SK-N-SH (cell line): Measurements from ENCODE around the gene RASL10A. TPM values are rescaled to one million over a fixed set of nuclear protein-coding genes. Genes with fewer than 3 reads are reported as not detected.

Source experiments
- CTCF ChIA-PET: fragments of 300-600, 350-600 bp; formaldehyde crosslinking; extraction: SDS; loops from one replicate; lab custom pipeline; 2021; lab: Yijun Ruan, JAX
- POLR2A ChIA-PET: fragments of 350-600 bp; sonication (Branson Sonifier 250); formaldehyde crosslinking; extraction: SDS; loops from one replicate; lab custom pipeline; 2020; ENCODE audit warnings: antibody characterized with exemption, inconsistent platforms; lab: Yijun Ruan, JAX
- DNase-seq: peaks from one replicate; pipeline ENCODE4 v3.0.0; 2012
- H2AFZ ChIP-seq: fragments of 200-600 bp; sonication (generic); 2 replicates; pipeline ENCODE4 v1.8.1; 2016; ENCODE audit warnings: antibody characterized with exemption, mild to moderate bottlenecking, low read depth
- H3F3A ChIP-seq: fragments of 200-600 bp; sonication (generic); replicated peaks from 2 replicates; pipeline ENCODE3; 2016; ENCODE audit warnings: antibody characterized with exemption, mild to moderate bottlenecking; ENCODE audit not compliant: insufficient read depth
- H3K27ac ChIP-seq, 2 experiments: fragments of 200-500 bp in 1 of 2; fragments of 200-600 bp in 1 of 2; sonication (Bioruptor generic) in 1 of 2; sonication (generic), shearing (Covaris generic) in 1 of 2; 2 replicates each; pipeline versions ENCODE4 v1.5.1 to v1.6.1; 2014 to 2016; ENCODE audit warnings: low read depth in 2 of 2, inconsistent platforms in 1 of 2, low read length in 1 of 2, mild to moderate bottlenecking in 1 of 2, mixed read lengths in 1 of 2
- H3K27me3 ChIP-seq: fragments of 200-600 bp; sonication (generic), shearing (Covaris generic); 2 replicates; pipeline ENCODE4 v1.6.1; 2016; ENCODE audit warnings: mixed run types; ENCODE audit not compliant: insufficient read depth
- H3K36me3 ChIP-seq, 2 experiments: fragments of 200-500 bp in 1 of 2; fragments of 200-600 bp in 1 of 2; sonication (Bioruptor generic) in 1 of 2; sonication (generic) in 1 of 2; replicated peaks in 1 of 2; 2 replicates each; pipeline versions ENCODE3 to v1.5.1; 2014 to 2016; ENCODE audit warnings: low read length in 1 of 2, mild to moderate bottlenecking in 1 of 2; ENCODE audit not compliant: insufficient read depth in 2 of 2, control insufficient read depth in 1 of 2
- H3K4me1 ChIP-seq, 2 experiments: fragments of 200-500 bp in 1 of 2; fragments of 200-600 bp in 1 of 2; sonication (Bioruptor generic) in 1 of 2; sonication (generic), shearing (Covaris generic) in 1 of 2; 2 replicates each; pipeline versions ENCODE4 v1.5.1 to v1.6.1; 2014 to 2016; ENCODE audit warnings: low read depth in 1 of 2, low read length in 1 of 2, mixed run types in 1 of 2; ENCODE audit not compliant: insufficient read depth in 2 of 2, control insufficient read depth in 1 of 2
- H3K4me2 ChIP-seq: fragments of 200-600 bp; sonication (generic), shearing (Covaris generic); 2 replicates; pipeline ENCODE4 v1.6.1; 2017; ENCODE audit warnings: mixed run types
- H3K4me3 ChIP-seq, 2 experiments: fragments of 200-500 bp in 1 of 2; fragments of 200-600 bp in 1 of 2; sonication (Bioruptor generic) in 1 of 2; sonication (generic), shearing (Covaris generic) in 1 of 2; 2 replicates each; pipeline versions ENCODE4 v1.5.1 to v1.8.1; 2014 to 2016; ENCODE audit warnings: low read depth in 2 of 2, inconsistent platforms in 1 of 2, low read length in 1 of 2, mild to moderate bottlenecking in 1 of 2, mixed read lengths in 1 of 2, moderate library complexity in 1 of 2
- H3K79me2 ChIP-seq: fragments of 200-600 bp; sonication (generic); 2 replicates; pipeline ENCODE4 v1.8.1; 2017; ENCODE audit warnings: mild to moderate bottlenecking; ENCODE audit not compliant: insufficient read depth
- H3K9ac ChIP-seq: fragments of 200-600 bp; sonication (generic); 2 replicates; pipeline ENCODE4 v1.6.1; 2017; ENCODE audit warnings: mixed run types
- H3K9me2 ChIP-seq: fragments of 200-600 bp; sonication (generic); 2 replicates; pipeline ENCODE4 v1.6.1; 2017; ENCODE audit warnings: mixed run types
- H3K9me3 ChIP-seq: fragments of 200-600 bp; sonication (generic); 2 replicates; pipeline ENCODE4 v1.6.1; 2017; ENCODE audit warnings: mixed run types, mild to moderate bottlenecking, moderate library complexity
- H4K20me1 ChIP-seq: fragments of 200-600 bp; sonication (generic); 2 replicates; pipeline ENCODE4 v1.6.1; 2017; ENCODE audit warnings: mild to moderate bottlenecking, mixed run types; ENCODE audit not compliant: insufficient read depth
- CHD2 ChIP-seq: fragments of 150-350 bp; IDR thresholded peaks from 2 replicates; pipeline ENCODE4 v1.6.1; 2018; ENCODE audit warnings: low read length; ENCODE audit not compliant: partially characterized antibody
- GABPA ChIP-seq: IDR thresholded peaks from 2 replicates; pipeline ENCODE4 v1.4.0; 2012; ENCODE audit warnings: low read depth, mild to moderate bottlenecking
- RAD21 ChIP-seq: IDR thresholded peaks from 2 replicates; pipeline ENCODE4 v1.6.1; 2012; ENCODE audit warnings: mild to moderate bottlenecking, low read length
- RFX5 ChIP-seq: IDR thresholded peaks from 2 replicates; pipeline ENCODE4 v1.6.1; 2012; ENCODE audit warnings: mild to moderate bottlenecking, improper control_type of control experiment, low read length
- SIN3A ChIP-seq: IDR thresholded peaks from 2 replicates; pipeline ENCODE4 v1.6.1; 2012; ENCODE audit warnings: low read depth, mild to moderate bottlenecking, low read length, moderate library complexity, borderline replicate concordance
- USF1 ChIP-seq: IDR thresholded peaks from 2 replicates; pipeline ENCODE4 v1.4.0; 2012; ENCODE audit warnings: low read depth, borderline replicate concordance
- YY1 ChIP-seq: IDR thresholded peaks from 2 replicates; pipeline ENCODE4 v1.4.0; 2012; ENCODE audit warnings: low read depth, mild to moderate bottlenecking
- WGBS: methylation state at CpG from one replicate; pipeline ENCODE4 v1.1.6; 2017; ENCODE audit warnings: low lambda C conversion rate; 5-methylcytosine and 5-hydroxymethylcytosine counted together
- polyA plus RNA-seq, 3 experiments: library from polyadenylated mRNA; depleted of rRNA; stranded (reverse); fragments of >200 nt; gene quantifications; 2 replicates each; pipeline ENCODE4 v1.2.3, GENCODE V29; 2012
- TF ChIP-seq, protein P1 (sequence below): fragments of 200-600 bp; sonication (generic); IDR thresholded peaks from 2 replicates; pipeline ENCODE4 v1.6.1; 2017; ENCODE audit warnings: antibody characterized with exemption, mild to moderate bottlenecking, moderate library complexity
- TF ChIP-seq, protein P2 (sequence below): IDR thresholded peaks from 2 replicates; pipeline ENCODE4; 2012

Gene RASL10A
- polyA plus RNA-seq, 1 of the 3 experiments (the other 2 are of a cell fraction): 0.36 TPM

DNA sequence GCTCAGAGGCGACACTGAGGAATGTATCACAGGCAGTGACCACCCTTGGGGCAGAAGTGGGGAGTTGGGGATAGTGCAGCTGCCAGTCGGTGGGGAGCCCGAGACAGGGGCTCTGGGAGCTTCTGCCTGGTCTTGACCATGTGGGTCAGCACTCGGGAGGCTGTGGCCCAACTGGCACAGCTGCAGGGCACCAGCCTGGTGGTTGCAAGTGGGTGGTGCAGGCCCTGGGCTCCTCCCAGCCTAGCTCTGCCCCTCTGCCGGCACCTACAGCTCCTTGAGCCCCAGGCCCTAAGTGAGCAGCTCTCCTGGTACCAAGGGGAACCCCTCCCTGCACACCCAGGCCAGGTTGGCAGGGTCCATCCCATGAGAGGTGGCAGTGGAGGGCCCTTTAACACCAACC is 12.6 kb upstream of the RASL10A start:
- H3K9me2 ChIP-seq: no peaks in the 10 kb centered on the region
- no peaks in the 10 kb centered on the region for H3K9me3 ChIP-seq
- no peak overlapping the region for H2AFZ ChIP-seq
- WGBS: 96% methylated on average over 3 of the region's 5 CpGs
- H3F3A ChIP-seq: no peaks in the 10 kb centered on the region
- DNase-seq: no peak
- no peak overlapping the region for H3K9ac ChIP-seq
- ChIA-PET POLR2A (no interaction called here), CTCF (interaction anchor here (1.0 to 5.6 kb wide), 6 partner anchors 10 to 31 kb away, joined by 3 to 35 read pairs (median 4); partner anchors contain the start of gene GAS2L1)
- no peaks in the 10 kb centered on the region for H4K20me1 ChIP-seq
- TF ChIP-seq RFX5 (no peak), YY1 (no peak)
- TF ChIP-seq, protein P1, sequence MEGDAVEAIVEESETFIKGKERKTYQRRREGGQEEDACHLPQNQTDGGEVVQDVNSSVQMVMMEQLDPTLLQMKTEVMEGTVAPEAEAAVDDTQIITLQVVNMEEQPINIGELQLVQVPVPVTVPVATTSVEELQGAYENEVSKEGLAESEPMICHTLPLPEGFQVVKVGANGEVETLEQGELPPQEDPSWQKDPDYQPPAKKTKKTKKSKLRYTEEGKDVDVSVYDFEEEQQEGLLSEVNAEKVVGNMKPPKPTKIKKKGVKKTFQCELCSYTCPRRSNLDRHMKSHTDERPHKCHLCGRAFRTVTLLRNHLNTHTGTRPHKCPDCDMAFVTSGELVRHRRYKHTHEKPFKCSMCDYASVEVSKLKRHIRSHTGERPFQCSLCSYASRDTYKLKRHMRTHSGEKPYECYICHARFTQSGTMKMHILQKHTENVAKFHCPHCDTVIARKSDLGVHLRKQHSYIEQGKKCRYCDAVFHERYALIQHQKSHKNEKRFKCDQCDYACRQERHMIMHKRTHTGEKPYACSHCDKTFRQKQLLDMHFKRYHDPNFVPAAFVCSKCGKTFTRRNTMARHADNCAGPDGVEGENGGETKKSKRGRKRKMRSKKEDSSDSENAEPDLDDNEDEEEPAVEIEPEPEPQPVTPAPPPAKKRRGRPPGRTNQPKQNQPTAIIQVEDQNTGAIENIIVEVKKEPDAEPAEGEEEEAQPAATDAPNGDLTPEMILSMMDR: no peak
- H3K27ac ChIP-seq: no peak overlapping the region
- H3K79me2 ChIP-seq: no peaks in the 10 kb centered on the region
- H3K27me3 ChIP-seq: no peaks in the 10 kb centered on the region
- H3K4me2 ChIP-seq: no peak overlapping the region
- H3K36me3 ChIP-seq: peaks cover 0 to 46% of the 10 kb centered on the region in 2 experiments
- H3K4me3 ChIP-seq: no peak overlapping the region
- peaks cover 0 to 18% of the 10 kb centered on the region in 2 experiments; a peak in 1 of 4 replicates for H3K4me1 ChIP-seq

DNA sequence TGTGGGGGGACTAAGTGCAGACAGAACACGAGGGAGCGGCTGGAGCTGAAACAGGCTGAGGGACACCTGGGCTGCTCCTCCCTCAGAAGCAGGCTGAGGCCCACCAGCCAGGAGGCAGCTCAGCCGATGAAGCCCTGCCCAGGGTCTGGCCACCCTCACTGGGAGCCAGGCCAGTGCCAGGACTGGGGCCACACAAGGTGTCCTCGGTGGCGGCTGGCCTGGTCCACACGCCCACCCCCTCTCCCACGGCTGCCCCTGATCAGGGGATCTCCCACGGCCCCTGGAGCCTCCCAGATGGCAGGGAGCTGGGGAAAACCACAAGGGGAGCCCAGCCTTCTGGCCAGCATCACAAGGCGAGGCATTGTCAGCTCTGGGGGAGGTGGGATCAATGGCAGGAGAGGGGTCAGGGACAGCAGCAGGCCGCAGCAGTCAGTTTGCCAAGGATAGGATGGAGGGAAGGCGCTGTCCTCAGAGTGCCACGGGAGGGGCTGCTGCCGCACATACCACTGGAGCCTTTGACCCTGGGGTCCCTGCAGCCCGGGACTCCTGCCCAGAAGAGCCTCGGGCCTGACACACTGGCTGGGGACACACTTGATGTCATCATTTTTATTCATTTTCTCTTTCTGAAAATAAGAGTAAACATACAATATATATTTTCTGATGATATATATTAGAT is 11.7 kb upstream of the RASL10A start:
- H4K20me1 ChIP-seq: no peaks in the 10 kb centered on the region
- no peaks in the 10 kb centered on the region for H3K79me2 ChIP-seq
- TF ChIP-seq, protein P2, sequence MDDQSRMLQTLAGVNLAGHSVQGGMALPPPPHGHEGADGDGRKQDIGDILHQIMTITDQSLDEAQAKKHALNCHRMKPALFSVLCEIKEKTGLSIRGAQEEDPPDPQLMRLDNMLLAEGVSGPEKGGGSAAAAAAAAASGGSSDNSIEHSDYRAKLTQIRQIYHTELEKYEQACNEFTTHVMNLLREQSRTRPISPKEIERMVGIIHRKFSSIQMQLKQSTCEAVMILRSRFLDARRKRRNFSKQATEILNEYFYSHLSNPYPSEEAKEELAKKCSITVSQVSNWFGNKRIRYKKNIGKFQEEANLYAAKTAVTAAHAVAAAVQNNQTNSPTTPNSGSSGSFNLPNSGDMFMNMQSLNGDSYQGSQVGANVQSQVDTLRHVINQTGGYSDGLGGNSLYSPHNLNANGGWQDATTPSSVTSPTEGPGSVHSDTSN: no peak
- TF ChIP-seq RAD21 (no peak), GABPA (no peak), USF1 (no peak), SIN3A (no peak), CHD2 (no peak)
- TF ChIP-seq, all 33 proteins: peak for 0
- no peak overlapping the region for H3K9ac ChIP-seq
- 91% methylated on average over 14 of the region's 15 CpGs for WGBS
- CTCF ChIA-PET: interaction anchor here (1.0 to 5.6 kb wide), 5 partner anchors 11 to 32 kb away, joined by 3 to 35 read pairs (median 4); partner anchors contain the start of gene GAS2L1
- DNase-seq: no peak
- peaks cover 0 to 14% of the 10 kb centered on the region in 2 experiments; a peak in 1 of 4 replicates for H3K4me1 ChIP-seq
- no peaks in the 10 kb centered on the region for H3K27me3 ChIP-seq
- H3K9me2 ChIP-seq: no peaks in the 10 kb centered on the region
- H2AFZ ChIP-seq: no peak overlapping the region
- peaks cover 0 to 44% of the 10 kb centered on the region in 2 experiments for H3K36me3 ChIP-seq
- H3K4me2 ChIP-seq: no peak overlapping the region
- no peaks in the 10 kb centered on the region for H3F3A ChIP-seq
- H3K9me3 ChIP-seq: no peaks in the 10 kb centered on the region
- no peak overlapping the region for H3K4me3 ChIP-seq
- H3K27ac ChIP-seq: no peak overlapping the region
- POLR2A ChIA-PET: no interaction called here
